CD14-positive monocyte (primary cell): ENCODE results near the gene SNAP47. TPM values are rescaled to one million over a fixed set of nuclear protein-coding genes. Genes with fewer than 3 reads are reported as not detected.

Source experiments
- DNase-seq, 3 donors: peaks; one replicate each; pipeline ENCODE4 v3.0.0-alpha.2; 2011 to 2022
- H2AFZ ChIP-seq: 2 replicates; pipeline ENCODE4 v1.6.0; 2012; ENCODE audit warnings: mild to moderate bottlenecking, low read depth, low read length, inconsistent platforms; ENCODE audit not compliant: insufficient read depth, poor library complexity, severe bottlenecking
- H3K27ac ChIP-seq, 2 donors: 1 replicate in 1 of 2; 2 replicates in 1 of 2; pipeline ENCODE4 v1.5.1; 2012 to 2013; ENCODE audit warnings: low read length in 2 of 2, control low read depth in 1 of 2, inconsistent platforms in 1 of 2, low read depth in 1 of 2, mild to moderate bottlenecking in 1 of 2
- H3K27me3 ChIP-seq, 2 donors: one replicate each; pipeline versions ENCODE4 v1.6.0 to v1.6.1; 2011 to 2013; ENCODE audit warnings: low read length in 2 of 2; ENCODE audit not compliant: control insufficient read depth in 2 of 2, insufficient read depth in 2 of 2
- H3K36me3 ChIP-seq, 2 donors: replicated peaks in 1 of 2; 1 replicate in 1 of 2; 2 replicates in 1 of 2; pipeline versions ENCODE4 v1.5.1 to v1.6.1; 2012 to 2013; ENCODE audit warnings: low read length in 2 of 2, control low read depth in 1 of 2, inconsistent platforms in 1 of 2, mild to moderate bottlenecking in 1 of 2; ENCODE audit not compliant: insufficient read depth in 2 of 2, control insufficient read depth in 1 of 2
- H3K4me1 ChIP-seq, 2 donors: 1 replicate in 1 of 2; 2 replicates in 1 of 2; pipeline versions ENCODE4 v1.5.1 to v1.6.1; 2012 to 2013; ENCODE audit warnings: low read length in 2 of 2, control low read depth in 1 of 2, inconsistent platforms in 1 of 2, mild to moderate bottlenecking in 1 of 2, moderate library complexity in 1 of 2; ENCODE audit not compliant: insufficient read depth in 2 of 2, control insufficient read depth in 1 of 2
- H3K4me2 ChIP-seq: replicated peaks from 2 replicates; pipeline ENCODE3; 2012; ENCODE audit warnings: low read length, moderate library complexity, mild to moderate bottlenecking; ENCODE audit not compliant: poor library complexity, severe bottlenecking; ENCODE audit errors: extremely low read depth
- H3K4me3 ChIP-seq, 3 experiments: fragments of 200-600 bp in 1 of 3; sonication (generic) in 1 of 3; replicated peaks in 1 of 3; 1 replicate in 2 of 3; 2 replicates in 1 of 3; pipeline ENCODE4 v1.5.1; 2011 to 2013; ENCODE audit warnings: low read length in 3 of 3, mild to moderate bottlenecking in 3 of 3, control low read depth in 2 of 3, low read depth in 2 of 3, inconsistent platforms in 1 of 3, moderate library complexity in 1 of 3
- H3K79me2 ChIP-seq: 2 replicates; pipeline ENCODE4 v1.6.0; 2012; ENCODE audit warnings: mild to moderate bottlenecking, control low read depth, inconsistent platforms, low read length, moderate library complexity; ENCODE audit not compliant: insufficient read depth
- H3K9ac ChIP-seq: 2 replicates; pipeline ENCODE4 v1.6.0; 2017; ENCODE audit warnings: low read length, mild to moderate bottlenecking; ENCODE audit not compliant: insufficient read depth, poor library complexity, severe bottlenecking
- H3K9me3 ChIP-seq, 2 donors: replicated peaks in 1 of 2; 1 replicate in 1 of 2; 2 replicates in 1 of 2; pipeline versions ENCODE4 v1.5.1 to v1.6.1; 2012 to 2013; ENCODE audit warnings: low read length in 2 of 2, control low read depth in 1 of 2; ENCODE audit not compliant: control insufficient read depth in 1 of 2, insufficient read depth in 1 of 2
- H4K20me1 ChIP-seq: 2 replicates; pipeline ENCODE4 v1.6.0; 2012; ENCODE audit warnings: mild to moderate bottlenecking, low read length, control low read depth, moderate library complexity; ENCODE audit not compliant: insufficient read depth
- H3K27ac Mint-ChIP-seq, 7 donors: one replicate each; pipeline ENCODE4 v1.8.0; 2020; ENCODE audit warnings: mild to moderate bottlenecking in 7 of 7, mixed read lengths in 7 of 7, moderate library complexity in 6 of 7, inconsistent platforms in 2 of 7
- H3K27me3 Mint-ChIP-seq, 3 donors: one replicate each; pipeline ENCODE4 v1.8.0; 2021 to 2022; ENCODE audit warnings: low read depth in 3 of 3, mild to moderate bottlenecking in 3 of 3, mixed read lengths in 3 of 3, moderate library complexity in 3 of 3, inconsistent platforms in 1 of 3
- H3K36me3 Mint-ChIP-seq, 2 donors: one replicate each; pipeline ENCODE4 v1.8.0; 2020; ENCODE audit warnings: mixed read lengths in 2 of 2, inconsistent platforms in 1 of 2, mild to moderate bottlenecking in 1 of 2
- H3K4me1 Mint-ChIP-seq: one replicate; pipeline ENCODE4 v1.8.0; 2020; ENCODE audit warnings: mild to moderate bottlenecking, mixed read lengths
- H3K4me3 Mint-ChIP-seq, 2 donors: one replicate each; pipeline ENCODE4 v1.8.0; 2020; ENCODE audit warnings: mild to moderate bottlenecking in 2 of 2, mixed read lengths in 2 of 2, moderate library complexity in 1 of 2
- H3K9me3 Mint-ChIP-seq, 7 donors: one replicate each; pipeline ENCODE4 v1.8.0; 2020 to 2022; ENCODE audit warnings: mixed read lengths in 7 of 7, mild to moderate bottlenecking in 6 of 7, moderate library complexity in 6 of 7, inconsistent platforms in 2 of 7
- CTCF ChIP-seq: fragments of 200-600 bp; IDR thresholded peaks from one replicate; pipeline ENCODE4 v1.8.0; 2022; ENCODE audit warnings: antibody characterized with exemption, mild to moderate bottlenecking
- WGBS: methylation state at CpG from one replicate; pipeline ENCODE4 v1.1.5; 2013; ENCODE audit warnings: missing lambda C conversion rate; ENCODE audit not compliant: insufficient coverage; 5-methylcytosine and 5-hydroxymethylcytosine counted together
- intact Hi-C, 2 donors: fragments of 100-400 bp; cut with micrococcal nuclease; formaldehyde crosslinking; loops; one replicate each; pipeline versions ENCODE4 v1.15.0 to v1.15.1; 2023
- polyA plus RNA-seq, 3 donors: library from polyadenylated mRNA; depleted of rRNA in 1 of 3; unstranded in 2 of 3; stranded (reverse) in 1 of 3; fragments of 300-500 nt in 2 of 3; fragments of >200 nt in 1 of 3; fragmentation: Illumina TruSeq in 2 of 3; gene quantifications; 1 replicate in 2 of 3; 2 replicates in 1 of 3; pipeline ENCODE4 v1.2.3, GENCODE V29; 2012 to 2021

Gene SNAP47
- polyA plus RNA-seq, 3 donors = 15.4 to 25.0 (median 20.5) TPM

GRCh38 chr1:227760377-227760776, 25.1 kb downstream of the SNAP47 start:
- WGBS = 94% methylated on average over 2 of the region's 9 CpGs

DNA sequence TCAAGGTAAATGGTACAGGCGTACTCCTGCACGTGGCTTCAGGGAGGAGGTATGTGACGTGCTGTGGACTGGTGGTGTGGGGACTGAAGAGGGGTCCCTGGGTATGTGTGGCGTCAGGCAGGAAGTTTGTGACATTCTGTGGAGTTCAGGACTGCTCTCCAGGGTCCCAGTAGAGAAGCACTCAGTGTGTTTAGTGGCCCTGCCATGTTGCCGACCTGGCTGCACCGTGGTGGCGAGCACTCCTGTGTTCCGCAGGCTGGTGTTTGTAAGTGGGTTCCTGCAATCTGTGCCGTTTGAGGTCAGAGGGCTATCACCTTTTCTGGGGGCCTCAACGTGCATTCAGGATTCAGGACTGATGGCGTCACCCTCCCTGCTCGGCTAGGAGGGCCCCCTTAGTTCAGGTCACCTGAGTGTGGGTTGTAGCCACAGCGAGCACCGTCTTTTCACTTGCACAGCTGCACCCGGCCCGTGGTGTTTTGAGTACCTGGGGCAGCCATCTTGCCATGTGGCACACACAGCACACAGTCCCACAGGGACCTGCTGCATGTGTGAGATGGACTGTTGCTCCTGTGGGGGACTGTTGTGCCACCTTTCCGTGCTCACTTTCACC, 26.5 kb downstream of the SNAP47 start:
- Mint-ChIP-seq H3K9me3 (no peaks in the 10 kb centered on the region), H3K27ac (peak overlapping the region in 1 of 7 donors; percentile 48), H3K4me3 (no peak overlapping the region), H3K27me3 (no peaks in the 10 kb centered on the region), H3K36me3 (peaks cover 41 to 50% of the 10 kb centered on the region in 2 donors), H3K4me1 (peaks cover 21% of the 10 kb centered on the region)
- Histone ChIP-seq H2AFZ (no peak overlapping the region), H3K4me3 (no peak overlapping the region), H4K20me1 (peaks cover 6% of the 10 kb centered on the region), H3K36me3 (peaks cover 29 to 58% of the 10 kb centered on the region in 2 donors), H3K79me2 (no peaks in the 10 kb centered on the region), H3K4me2 (no peak overlapping the region), H3K27ac (no peak overlapping the region), H3K27me3 (no peaks in the 10 kb centered on the region), H3K4me1 (peaks cover 0 to 13% of the 10 kb centered on the region in 2 donors), H3K9ac (no peak overlapping the region), H3K9me3 (no peaks in the 10 kb centered on the region)
- no peak for DNase-seq
- 90% methylated on average over 17 of the region's 17 CpGs for WGBS
- no peak for TF ChIP-seq CTCF
- intact Hi-C loops = loop anchor here (5.0 kb wide), 1 partner anchor 186 kb away; the partner anchor contains the start of gene WNT9A (in 2 of the 2)

More at GRCh38 chr1:227760377-227760776, 25.1 kb downstream of the SNAP47 start:
- Histone ChIP-seq H4K20me1 (peaks cover 6% of the 10 kb centered on the region), H3K9ac (no peak overlapping the region), H3K9me3 (no peaks in the 10 kb centered on the region), H3K27me3 (no peaks in the 10 kb centered on the region), H3K36me3 (peaks cover 29 to 69% of the 10 kb centered on the region in 2 donors), H3K4me1 (peaks cover 0 to 6% of the 10 kb centered on the region in 2 donors), H2AFZ (no peak overlapping the region), H3K79me2 (no peaks in the 10 kb centered on the region), H3K4me2 (no peak overlapping the region), H3K27ac (no peak overlapping the region), H3K4me3 (no peak overlapping the region)
- peaks cover 43 to 55% of the 10 kb centered on the region in 2 donors for H3K36me3 Mint-ChIP-seq
- intact Hi-C loops = loop anchor here (5.0 kb wide), 1 partner anchor 187 kb away; the partner anchor contains the start of gene WNT9A (in 2 of the 2)
- H3K27me3 Mint-ChIP-seq = no peaks in the 10 kb centered on the region
- DNase-seq = no peak
- no peak overlapping the region for H3K27ac Mint-ChIP-seq
- H3K4me1 Mint-ChIP-seq = peaks cover 8% of the 10 kb centered on the region
- H3K4me3 Mint-ChIP-seq = no peak overlapping the region
- H3K9me3 Mint-ChIP-seq = no peaks in the 10 kb centered on the region
- TF ChIP-seq CTCF = no peak
